ENCODE measurements around the gene EP300. TPM values are rescaled to one million over a fixed set of nuclear protein-coding genes. Genes with fewer than 3 reads are reported as not detected.
"Not testable (repeated sequence)": the region's sequence is repeated elsewhere in the genome, so short reads cannot be mapped to it uniquely, and the experiment has no call there.

The EP300 gene
- total RNA-seq, 1 donor from 2014 or later: 159 TPM

DNA sequence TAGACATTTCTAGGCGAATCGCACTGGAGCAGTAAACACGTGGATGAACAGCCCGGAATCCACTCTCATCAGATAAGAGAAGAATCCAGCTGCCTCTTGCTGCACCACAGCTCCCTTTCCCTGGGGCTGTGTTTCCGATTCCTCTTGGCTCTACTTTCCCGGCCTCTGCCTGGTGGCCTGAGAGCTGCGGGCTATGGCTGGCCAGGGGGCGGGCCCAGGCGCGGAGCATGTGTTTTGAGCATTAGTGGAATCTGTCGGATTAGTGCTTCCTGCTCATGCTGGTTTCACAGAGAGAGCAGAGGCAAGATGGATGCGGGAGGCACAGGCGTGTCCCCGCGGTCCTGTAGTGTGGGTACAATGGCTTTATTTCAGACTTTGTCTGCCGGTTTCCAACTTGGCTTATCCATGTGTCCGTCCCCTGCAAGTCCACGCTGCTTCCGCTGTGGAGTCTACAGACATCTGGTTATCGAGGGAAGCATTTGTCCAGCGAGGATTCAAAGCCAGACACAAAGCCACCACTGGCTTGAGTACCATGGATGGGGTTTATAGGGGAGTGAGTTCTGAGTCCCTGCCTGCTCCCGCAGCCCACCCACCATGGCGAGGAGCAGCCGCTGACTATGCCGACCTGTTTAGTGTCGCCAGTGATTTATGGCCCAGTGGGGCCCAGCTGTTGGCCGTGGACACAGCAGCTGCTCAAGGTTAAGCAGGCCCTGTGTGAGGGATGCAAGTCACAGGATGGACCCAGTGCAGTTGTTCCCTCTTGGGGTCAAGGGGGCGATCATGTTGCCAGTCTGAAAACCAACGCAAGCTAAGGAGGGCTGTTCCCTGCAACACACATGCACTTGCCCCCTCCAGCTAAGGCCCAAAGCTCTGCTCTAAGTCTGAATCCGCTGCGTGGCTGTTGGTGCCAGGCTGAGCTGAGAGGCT is 43.3 kb upstream of the EP300 start:
- DNase-seq: no peak
- CTCF ChIA-PET: no interaction called here
- ATAC-seq (ENCODE audit: low read depth): no peak

DNA sequence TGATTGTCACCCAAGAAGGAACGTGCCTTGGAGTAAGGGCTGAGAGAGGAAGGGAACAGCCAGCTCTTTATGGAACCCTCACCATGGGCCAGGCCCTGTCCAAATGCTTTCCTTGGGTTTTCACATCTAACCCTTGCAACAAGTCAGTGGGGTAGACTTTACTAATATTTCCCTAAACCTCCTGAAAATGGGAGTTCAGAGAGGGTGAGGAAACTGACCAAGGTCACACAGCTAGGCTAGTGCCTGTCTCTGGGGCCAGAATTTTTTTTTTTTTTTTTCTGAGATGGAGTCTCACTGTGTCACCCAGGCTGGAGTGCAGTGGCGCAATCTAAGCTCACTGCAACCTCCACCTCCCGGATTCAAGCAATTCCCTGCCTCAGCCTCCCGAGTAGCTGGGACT is 42.6 kb upstream of the EP300 start:
- intact Hi-C loops (cut with micrococcal nuclease): not testable (repeated sequence)

More for the DNA sequence above, 43.3 kb upstream of the EP300 start:
- H3K9me3 Mint-ChIP-seq: no peaks in the 10 kb centered on the region
- POLR2A ChIA-PET: interaction anchor here (0.5 to 1.5 kb wide), 5 partner anchors 8 to 523 kb away, joined by 3 to 6 read pairs (median 4); no protein-coding TSS in a partner anchor
- intact Hi-C loops (cut with micrococcal nuclease): no loop called here
- H3K27ac Mint-ChIP-seq: no peak overlapping the region
- H3K4me1 Mint-ChIP-seq: no peaks in the 10 kb centered on the region
- no peak overlapping the region for H3K4me3 Mint-ChIP-seq
- H3K27me3 Mint-ChIP-seq: no peaks in the 10 kb centered on the region
- H3K36me3 Mint-ChIP-seq (ENCODE audit: low read depth): no peaks in the 10 kb centered on the region
- TF ChIP-seq CTCF (IDR thresholded peaks at IDR 0.05): no peak

GRCh38 chr22:41050883-41051282 is 41.5 kb upstream of the EP300 start:
- H3K4me3 Mint-ChIP-seq: no peak overlapping the region
- no peak overlapping the region for H3K27ac Mint-ChIP-seq
- ATAC-seq (ENCODE audit: low read depth) (no peak), DNase-seq (no peak)
- CTCF ChIA-PET: no interaction called here
- no peak for TF ChIP-seq CTCF (IDR thresholded peaks at IDR 0.05)
- H3K27me3 Mint-ChIP-seq: no peaks in the 10 kb centered on the region
- H3K9me3 Mint-ChIP-seq: no peaks in the 10 kb centered on the region
- H3K36me3 Mint-ChIP-seq (ENCODE audit: low read depth): no peaks in the 10 kb centered on the region
- POLR2A ChIA-PET: interaction anchor here (0.6 kb wide), 1 partner anchor 29 kb away, joined by 3 read pairs; no protein-coding TSS in a partner anchor
- intact Hi-C loops (cut with micrococcal nuclease): no loop called here
- no peaks in the 10 kb centered on the region for H3K4me1 Mint-ChIP-seq

More for the DNA sequence above, 42.6 kb upstream of the EP300 start:
- DNase-seq; H3K36me3 Mint-ChIP-seq (ENCODE audit: low read depth); H3K4me3 Mint-ChIP-seq; H3K9me3 Mint-ChIP-seq; CTCF ChIA-PET; ATAC-seq (ENCODE audit: low read depth); H3K27me3 Mint-ChIP-seq; H3K27ac Mint-ChIP-seq; H3K4me1 Mint-ChIP-seq: not testable (repeated sequence)
- POLR2A ChIA-PET: interaction anchor here (0.5 to 1.5 kb wide), 6 partner anchors 8 to 523 kb away, joined by 3 to 6 read pairs (median 4); no protein-coding TSS in a partner anchor

- H3K27ac Mint-ChIP-seq: no peak overlapping the region
- H3K4me3 Mint-ChIP-seq: no peak overlapping the region
- H3K9me3 Mint-ChIP-seq: no peaks in the 10 kb centered on the region
- H3K36me3 Mint-ChIP-seq (ENCODE audit: low read depth): no peaks in the 10 kb centered on the region
- no peak for ATAC-seq (ENCODE audit: low read depth)
- H3K4me1 Mint-ChIP-seq: no peaks in the 10 kb centered on the region
- no peak for TF ChIP-seq CTCF (IDR thresholded peaks at IDR 0.05)
- ChIA-PET CTCF (no interaction called here), POLR2A (interaction anchor here (0.6 kb wide), 1 partner anchor 29 kb away, joined by 3 read pairs; no protein-coding TSS in a partner anchor)
- no peaks in the 10 kb centered on the region for H3K27me3 Mint-ChIP-seq
- intact Hi-C loops (cut with micrococcal nuclease): no loop called here
- DNase-seq: no peak
These were observed 39.5 kb upstream of the EP300 start for GRCh38 chr22:41052661-41053490.

DNA sequence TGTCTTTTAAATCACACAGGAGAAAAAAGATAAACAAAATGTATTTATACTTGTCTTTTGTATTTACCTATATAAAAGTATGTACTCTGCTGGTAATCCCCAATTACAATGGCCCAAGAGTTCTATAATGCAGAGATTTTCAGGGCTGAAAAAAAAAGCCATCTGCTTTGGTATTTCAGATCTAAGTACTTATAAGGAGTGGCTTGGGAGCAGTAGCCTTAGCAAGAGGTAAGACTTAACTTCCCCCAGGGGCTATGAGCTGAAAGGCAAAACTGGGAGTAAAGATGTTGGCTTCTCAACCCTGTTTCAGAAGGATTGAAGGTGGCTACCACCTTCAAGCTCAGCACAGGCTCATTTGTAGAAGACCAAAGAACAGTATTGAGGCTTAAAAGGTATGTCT is 35.3 kb upstream of the EP300 start:
- POLR2A ChIA-PET: interaction anchor here (0.5 kb wide), 1 partner anchor 524 kb away, joined by 11 read pairs; no protein-coding TSS in a partner anchor
- no peaks in the 10 kb centered on the region for H3K36me3 Mint-ChIP-seq (ENCODE audit: low read depth)
- intact Hi-C loops (cut with micrococcal nuclease): no loop called here
- no peak overlapping the region for H3K4me3 Mint-ChIP-seq
- H3K4me1 Mint-ChIP-seq: no peaks in the 10 kb centered on the region
- DNase-seq (no peak), ATAC-seq (ENCODE audit: low read depth) (no peak)
- TF ChIP-seq CTCF (IDR thresholded peaks at IDR 0.05): no peak
- CTCF ChIA-PET: no interaction called here
- no peaks in the 10 kb centered on the region for H3K27me3 Mint-ChIP-seq
- H3K27ac Mint-ChIP-seq: no peak overlapping the region
- no peaks in the 10 kb centered on the region for H3K9me3 Mint-ChIP-seq
